Progenitor cell of endocrine pancreas (in vitro differentiated cells): ENCODE data around the gene USP6NL. TPM values are rescaled to one million over a fixed set of nuclear protein-coding genes. Genes with fewer than 3 reads are reported as not detected.

Experiments used
- DNase-seq: peaks from one replicate; pipeline ENCODE4 v3.0.0; 2021; ENCODE audit warnings: low spot score; ENCODE audit not compliant: unreplicated experiment
- H3K27ac Mint-ChIP-seq: 2 replicates; pipeline ENCODE4 v1.8.0; 2021; ENCODE audit warnings: mild to moderate bottlenecking, moderate library complexity, mixed read lengths
- H3K27me3 Mint-ChIP-seq: 2 replicates; pipeline ENCODE4 v1.8.0; 2021; ENCODE audit warnings: mixed read lengths
- H3K36me3 Mint-ChIP-seq: 2 replicates; pipeline ENCODE4 v1.8.0; 2022; ENCODE audit warnings: mixed read lengths; ENCODE audit not compliant: insufficient read depth
- H3K4me1 Mint-ChIP-seq: 2 replicates; pipeline ENCODE4 v1.8.0; 2021; ENCODE audit warnings: low read depth, mixed read lengths
- H3K4me3 Mint-ChIP-seq: 2 replicates; pipeline ENCODE4 v1.8.0; 2021; ENCODE audit warnings: low read depth, mild to moderate bottlenecking, moderate library complexity, mixed read lengths
- H3K9me3 Mint-ChIP-seq: 2 replicates; pipeline ENCODE4 v1.8.0; 2021; ENCODE audit warnings: low read depth, mixed read lengths
- CTCF ChIP-seq: fragments of 200-600 bp; sonication (generic); IDR thresholded peaks from one replicate; pipeline ENCODE4 v1.5.0; 2021; ENCODE audit warnings: antibody characterized with exemption, mild to moderate bottlenecking; ENCODE audit not compliant: unreplicated experiment
- total RNA-seq: library from RNA; stranded (reverse); gene quantifications from 2 replicates; pipeline ENCODE4 v1.2.1, GENCODE V29; 2021

The USP6NL gene
- total RNA-seq, 1 donor from 2014 or later = 37.3 TPM

GRCh38 chr10:11483201-11484148 lies 128.0 kb downstream of the USP6NL start:
- no peak for TF ChIP-seq CTCF
- Mint-ChIP-seq H3K27me3 (no peaks in the 10 kb centered on the region), H3K36me3 (peaks cover 23% of the 10 kb centered on the region), H3K4me3 (no peak overlapping the region), H3K4me1 (no peaks in the 10 kb centered on the region), H3K9me3 (no peaks in the 10 kb centered on the region), H3K27ac (no peak overlapping the region)
- no peak for DNase-seq

DNA sequence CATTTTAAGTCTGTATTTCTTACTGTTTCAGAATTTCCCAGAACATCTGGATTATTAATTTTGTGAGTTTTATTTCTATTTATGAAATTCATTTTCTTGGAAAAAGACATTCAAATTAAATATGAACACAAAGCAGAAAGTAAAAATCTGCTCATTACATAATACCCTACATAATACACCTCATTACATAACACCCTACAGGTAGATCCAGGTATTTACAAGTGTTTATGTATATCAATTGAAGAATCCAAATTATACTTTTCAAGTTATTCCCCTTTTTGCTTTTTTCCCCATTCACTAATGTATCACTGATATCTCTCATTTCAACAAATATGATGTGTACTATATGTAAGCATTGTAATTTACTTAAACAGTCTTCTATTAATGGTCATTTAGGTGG lies 129.1 kb downstream of the USP6NL start:
- H3K9me3 Mint-ChIP-seq = no peaks in the 10 kb centered on the region
- H3K4me3 Mint-ChIP-seq = no peak overlapping the region
- no peaks in the 10 kb centered on the region for H3K4me1 Mint-ChIP-seq
- DNase-seq = no peak
- no peak overlapping the region for H3K27ac Mint-ChIP-seq
- peak; percentile 33 for TF ChIP-seq CTCF
- H3K36me3 Mint-ChIP-seq = peaks cover 21% of the 10 kb centered on the region
- no peaks in the 10 kb centered on the region for H3K27me3 Mint-ChIP-seq

DNA sequence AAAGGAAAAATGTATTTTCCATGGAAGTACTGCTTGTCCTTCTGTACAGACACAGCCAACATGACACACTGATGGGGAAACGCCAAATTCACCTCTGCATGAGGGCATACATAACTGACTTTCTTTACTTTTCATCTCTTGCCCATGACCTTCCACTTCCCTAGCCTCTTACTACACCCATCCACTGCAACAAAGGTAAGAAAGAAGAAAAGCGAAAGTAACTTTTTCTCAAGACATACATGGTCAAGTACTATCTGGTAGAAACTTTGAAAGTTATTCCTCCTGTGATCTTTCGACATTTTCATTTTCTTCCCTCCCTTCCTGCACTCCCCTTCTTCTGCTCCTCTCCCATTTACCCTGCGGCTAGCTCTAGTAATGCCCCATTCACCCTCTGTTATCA lies 130.8 kb downstream of the USP6NL start:
- DNase-seq = no peak
- H3K27ac Mint-ChIP-seq = no peak overlapping the region
- H3K4me3 Mint-ChIP-seq = no peak overlapping the region
- peaks cover 21% of the 10 kb centered on the region for H3K36me3 Mint-ChIP-seq
- no peaks in the 10 kb centered on the region for H3K27me3 Mint-ChIP-seq
- TF ChIP-seq CTCF = no peak
- no peaks in the 10 kb centered on the region for H3K4me1 Mint-ChIP-seq
- no peaks in the 10 kb centered on the region for H3K9me3 Mint-ChIP-seq

DNA sequence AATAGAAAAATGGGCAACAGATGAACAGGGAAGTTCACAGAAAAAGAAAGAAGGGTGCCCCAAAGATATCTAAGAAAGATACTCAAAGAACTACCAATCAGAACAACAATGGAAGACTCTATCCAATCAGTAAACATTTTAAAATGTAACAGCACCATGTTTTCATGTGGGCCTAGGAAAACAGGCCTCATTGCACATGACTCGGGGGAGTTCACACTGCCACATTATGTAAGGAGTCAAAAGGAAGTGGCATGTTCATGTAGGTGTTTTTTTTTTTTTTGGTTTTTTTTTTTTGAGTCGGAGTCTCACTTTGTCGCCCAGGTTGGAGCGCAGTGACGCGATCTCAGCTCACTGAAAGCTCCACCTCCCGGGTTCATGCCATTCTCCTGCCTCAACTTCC lies 132.2 kb downstream of the USP6NL start:
- Mint-ChIP-seq H3K27ac (no peak overlapping the region), H3K4me3 (no peak overlapping the region), H3K27me3 (no peaks in the 10 kb centered on the region), H3K9me3 (no peaks in the 10 kb centered on the region), H3K36me3 (peaks cover 18% of the 10 kb centered on the region), H3K4me1 (no peaks in the 10 kb centered on the region)
- no peak for TF ChIP-seq CTCF
- no peak for DNase-seq

- no peak for TF ChIP-seq CTCF
- no peak for DNase-seq
- H3K27me3 Mint-ChIP-seq = no peaks in the 10 kb centered on the region
- no peaks in the 10 kb centered on the region for H3K9me3 Mint-ChIP-seq
- H3K36me3 Mint-ChIP-seq = peaks cover 17% of the 10 kb centered on the region
- H3K4me1 Mint-ChIP-seq = no peaks in the 10 kb centered on the region
- no peak overlapping the region for H3K4me3 Mint-ChIP-seq
- no peak overlapping the region for H3K27ac Mint-ChIP-seq
Measured at GRCh38 chr10:11478807-11479206, 132.6 kb downstream of the USP6NL start.
